Measurements from ENCODE around the gene TMC8.

GRCh38 chr17:78130437-78131101, at the start of gene TMC8:
- TF ChIP-seq CTCF (IDR thresholded peaks at IDR 0.05; ENCODE audit: low read depth, low read length, missing input control) (no peak), YY1 (IDR thresholded peaks at IDR 0.05) (no peak), MAX (IDR thresholded peaks at IDR 0.05) (no peak), FOXA1 (IDR thresholded peaks at IDR 0.05) (no peak), RAD21 (IDR thresholded peaks at IDR 0.05) (no peak)

Measured in liver (tissue), 3 donors.